Measurements from ENCODE around the gene NR5A1. TPM values are rescaled to one million over a fixed set of nuclear protein-coding genes. Genes with fewer than 3 reads are reported as not detected.

NR5A1 gene
- polyA plus RNA-seq, 1 donor: not detected

DNA sequence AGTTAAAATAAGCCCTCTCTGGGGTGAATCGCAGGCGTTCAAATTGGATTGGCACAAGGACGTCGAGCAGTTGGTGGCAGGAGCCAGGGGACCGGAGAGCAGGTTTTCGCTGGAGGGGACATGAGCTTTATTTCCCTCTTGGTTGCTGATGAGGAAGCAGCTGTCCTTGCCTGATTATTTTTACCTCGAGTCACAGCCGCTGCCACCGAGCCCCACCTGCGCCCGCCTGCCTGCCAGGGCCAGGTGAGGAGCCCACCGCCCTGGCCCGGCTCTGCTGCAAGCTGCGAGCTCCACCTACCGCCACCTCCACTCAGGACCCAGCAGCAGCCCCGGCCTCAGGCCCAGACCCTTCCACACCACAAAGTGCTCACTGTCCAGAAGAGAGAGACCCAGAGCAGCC lies 65.9 kb downstream of the NR5A1 start:
- DNase-seq (ENCODE audit: low read depth): no peak

DNA sequence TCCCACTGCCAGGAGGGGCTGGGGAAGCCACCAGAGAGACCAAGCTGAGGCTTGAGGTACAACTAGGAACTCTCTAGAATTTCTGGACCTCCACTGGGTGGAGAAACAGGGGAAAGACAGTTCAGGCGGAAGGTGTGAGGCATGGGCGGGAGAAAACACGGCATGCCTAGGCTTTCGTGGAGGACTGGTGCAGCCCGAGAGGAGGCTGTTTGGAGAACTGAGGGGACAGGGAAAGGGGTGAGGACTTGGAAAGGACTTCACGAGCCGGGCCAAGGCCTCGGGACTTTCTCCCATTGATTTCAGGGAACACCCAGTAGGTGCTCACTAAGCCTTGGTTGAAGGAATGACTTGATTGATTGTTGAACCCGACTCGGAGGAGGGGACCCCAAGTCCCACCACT lies 66.4 kb downstream of the NR5A1 start:
- DNase-seq (ENCODE audit: low read depth): no peak

DNA sequence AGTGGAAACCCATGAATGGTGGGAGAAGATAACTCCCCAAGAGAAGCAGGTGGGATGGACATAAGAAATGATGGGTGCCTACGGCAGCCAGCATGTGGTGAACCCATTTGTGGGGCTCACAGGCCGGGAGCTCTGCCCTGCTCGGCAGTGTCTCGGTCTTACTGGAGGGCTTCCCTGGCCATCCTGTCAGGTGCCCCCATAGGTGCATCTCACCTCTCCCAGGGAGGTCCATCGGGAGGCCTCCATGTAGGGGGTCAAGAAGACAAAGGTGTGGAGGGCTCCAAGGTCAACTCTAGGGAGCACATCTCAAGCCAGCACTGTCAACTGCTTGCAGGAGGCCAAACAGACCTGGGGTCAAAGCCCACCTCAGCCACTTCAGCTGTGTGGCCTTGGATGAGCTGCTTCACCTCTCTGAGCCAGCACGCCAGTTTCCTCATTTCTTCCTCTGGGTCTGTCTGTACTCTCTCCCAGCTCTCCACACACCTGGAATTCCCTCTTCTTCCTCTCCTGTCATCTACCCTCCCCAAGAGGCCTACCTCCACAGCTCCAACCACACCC lies 67.4 kb downstream of the NR5A1 start:
- no peak for DNase-seq (ENCODE audit: low read depth)

DNA sequence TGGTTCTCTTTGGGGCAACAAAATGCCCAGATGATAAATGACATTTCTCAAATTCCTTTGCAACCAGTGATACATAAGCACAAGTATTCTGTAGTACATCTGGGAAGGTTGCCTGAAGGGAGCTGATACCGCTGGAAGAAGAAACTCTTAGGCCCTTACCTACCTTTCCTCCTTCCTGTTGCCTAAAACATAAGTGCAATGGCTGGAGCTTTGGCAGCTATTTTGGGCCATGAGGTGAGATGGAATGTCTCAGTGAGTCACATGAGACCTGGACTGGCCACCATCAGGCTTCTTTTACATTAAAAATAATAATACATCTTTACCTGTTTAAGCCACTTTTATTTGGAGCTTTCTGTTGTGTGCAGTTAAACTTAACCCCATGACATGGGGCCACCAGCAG lies 68.1 kb downstream of the NR5A1 start:
- no peak for DNase-seq (ENCODE audit: low read depth)

DNA sequence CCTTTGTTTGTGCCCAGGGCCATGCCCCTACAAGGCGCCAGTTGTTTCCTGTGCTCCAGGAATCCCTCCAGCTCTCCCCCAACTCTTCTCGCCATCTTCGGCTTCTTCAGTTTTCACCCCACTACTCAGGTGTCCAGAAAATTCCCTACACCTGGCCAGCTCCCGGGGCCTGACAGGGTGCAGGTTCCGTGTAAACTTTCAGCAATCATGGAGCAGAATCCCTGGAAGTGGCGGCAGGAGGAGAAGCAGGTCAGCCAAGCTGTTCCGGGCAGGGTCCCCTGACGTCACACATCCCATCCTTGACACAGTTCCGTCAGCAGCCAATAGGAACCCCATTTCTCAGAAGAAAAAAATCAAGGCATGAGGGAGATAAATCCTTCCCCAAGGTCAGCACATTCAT lies 69.1 kb downstream of the NR5A1 start:
- no peak for DNase-seq (ENCODE audit: low read depth)

DNA sequence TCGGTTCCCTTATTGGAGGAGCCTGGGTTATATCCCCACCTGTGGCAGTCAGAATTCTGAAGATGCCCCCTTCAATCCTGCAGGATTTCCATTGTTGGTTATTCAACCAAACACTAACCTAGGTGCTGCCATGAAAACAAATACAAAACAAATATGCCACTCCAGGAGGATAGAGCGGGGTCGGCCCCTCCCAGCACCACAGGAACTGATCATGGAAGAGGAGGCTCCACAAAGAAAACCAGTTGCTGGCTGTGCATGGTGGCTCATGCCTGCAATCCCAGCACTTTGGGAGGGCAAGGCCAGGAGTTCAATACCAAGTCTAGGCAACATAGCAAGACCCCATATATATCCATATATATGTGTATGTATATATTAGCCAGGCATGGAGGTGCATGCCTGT lies 70.1 kb downstream of the NR5A1 start:
- DNase-seq (ENCODE audit: low read depth): no peak

DNA sequence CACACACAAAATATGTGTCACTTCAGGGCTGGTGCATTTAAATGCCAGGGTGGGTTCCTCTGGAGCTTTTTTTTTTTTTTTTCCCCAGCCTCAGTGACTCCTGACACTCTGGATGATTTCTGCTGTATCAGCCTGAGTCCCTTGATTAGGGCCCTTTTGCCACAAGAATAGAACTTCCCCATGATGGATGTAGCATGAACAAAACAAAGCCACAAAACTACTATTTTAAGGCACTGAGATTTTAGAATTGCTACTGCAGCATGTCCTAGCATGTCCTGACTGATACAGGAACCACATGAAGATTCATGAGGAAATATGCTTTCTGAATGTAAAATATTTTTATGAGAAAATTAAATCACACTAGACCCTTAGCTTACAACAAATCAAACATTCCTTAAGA lies 70.9 kb downstream of the NR5A1 start:
- no peak for DNase-seq (ENCODE audit: low read depth)

Other genes with a start within 250 kb of the NR5A1 start
- gene NEK6, start 249.4 kb downstream of the NR5A1 start, polyA plus RNA-seq (ENCODE audit: insufficient read length): 30.5 TPM
- gene PSMB7, start 92.0 kb downstream of the NR5A1 start, polyA plus RNA-seq (ENCODE audit: insufficient read length): 177 TPM
- gene ADGRD2, start 56.9 kb downstream of the NR5A1 start, polyA plus RNA-seq (ENCODE audit: insufficient read length): 0.08 TPM

Data from forelimb muscle (tissue), 1 donor.